HepG2 (cell line): ENCODE results near the gene FTSJ1. TPM values are rescaled to one million over a fixed set of nuclear protein-coding genes. Genes with fewer than 3 reads are reported as not detected.

Experiments
- BCL6 ChIP-seq: IDR thresholded peaks from 2 replicates; pipeline ENCODE4 v1.6.1; 2016; ENCODE audit warnings: missing genetic modification reagents, missing compliant biosample characterization
- FOXA1 ChIP-seq, 2 experiments: fragments of 450-650 bp in 1 of 2; sonication (generic) in 1 of 2; formaldehyde crosslinking in 1 of 2; IDR thresholded peaks; 2 replicates each; pipeline versions ENCODE4 v1.4.0 to v1.6.1; 2016 to 2020; ENCODE audit warnings: missing genetic modification reagents in 1 of 2
- FOXA3 ChIP-seq: IDR thresholded peaks from 2 replicates; pipeline ENCODE4 v1.6.1; 2016; ENCODE audit warnings: missing genetic modification reagents, missing compliant biosample characterization
- FOXO1 ChIP-seq: sonication (generic); formaldehyde crosslinking; IDR thresholded peaks from 2 replicates; pipeline ENCODE4 v1.4.0; 2020; ENCODE audit warnings: missing genetic modification reagents
- GPN1 ChIP-seq: sonication (generic); formaldehyde crosslinking; IDR thresholded peaks from 2 replicates; pipeline ENCODE4 v1.5.1; 2020; ENCODE audit warnings: missing genetic modification reagents, borderline replicate concordance
- HIVEP1 ChIP-seq: sonication (generic); formaldehyde crosslinking; IDR thresholded peaks from 2 replicates; pipeline ENCODE4 v1.4.0; 2020; ENCODE audit warnings: mild to moderate bottlenecking, missing genetic modification reagents
- JARID2 ChIP-seq: sonication (generic); formaldehyde crosslinking; IDR thresholded peaks from 2 replicates; pipeline ENCODE4 v1.8.1; 2023; ENCODE audit warnings: missing genetic modification reagents, inconsistent platforms; ENCODE audit not compliant: insufficient replicate concordance
- KDM1A ChIP-seq: IDR thresholded peaks from 2 replicates; pipeline ENCODE4 v1.6.1; 2016; ENCODE audit warnings: missing compliant biosample characterization
- NFE2L2 ChIP-seq: fragments of 150-350 bp; IDR thresholded peaks from 2 replicates; pipeline ENCODE4 v1.6.1; 2014; ENCODE audit warnings: low read length
- NR2F6 ChIP-seq, 2 experiments: IDR thresholded peaks; 2 replicates each; pipeline ENCODE4 v1.6.1; 2016; ENCODE audit warnings: antibody characterized with exemption in 1 of 2, mild to moderate bottlenecking in 1 of 2
- PAF1 ChIP-seq: IDR thresholded peaks from 2 replicates; pipeline ENCODE4 v1.6.1; 2016; ENCODE audit warnings: missing genetic modification reagents, missing compliant biosample characterization
- RAD51 ChIP-seq: fragments of 450-650 bp; IDR thresholded peaks from 2 replicates; pipeline ENCODE4 v1.6.1; 2016; ENCODE audit warnings: borderline replicate concordance
- RFX5 ChIP-seq: IDR thresholded peaks from 2 replicates; pipeline ENCODE4 v1.6.1; 2011; ENCODE audit warnings: low read depth, low read length, improper control_type of control experiment
- SALL2 ChIP-seq: sonication (generic); formaldehyde crosslinking; IDR thresholded peaks from 2 replicates; pipeline ENCODE4 v1.8.1; 2023; ENCODE audit warnings: mild to moderate bottlenecking, missing genetic modification reagents, inconsistent platforms
- TSC22D2 ChIP-seq: sonication (generic); formaldehyde crosslinking; IDR thresholded peaks from 2 replicates; pipeline ENCODE4 v1.5.1; 2020; ENCODE audit warnings: missing genetic modification reagents, mild to moderate bottlenecking, borderline replicate concordance
- YEATS2 ChIP-seq: sonication (generic); formaldehyde crosslinking; IDR thresholded peaks from 2 replicates; pipeline ENCODE4 v1.4.0; 2020; ENCODE audit warnings: missing genetic modification reagents, borderline replicate concordance
- ZFYVE20 ChIP-seq: sonication (generic); formaldehyde crosslinking; IDR thresholded peaks from 2 replicates; pipeline ENCODE4 v1.8.0; 2023; ENCODE audit warnings: low read depth, mild to moderate bottlenecking, moderate library complexity, missing genetic modification reagents, borderline replicate concordance
- ZNF10 ChIP-seq: sonication (generic); formaldehyde crosslinking; IDR thresholded peaks from 2 replicates; pipeline ENCODE4 v1.4.0; 2020; ENCODE audit warnings: mild to moderate bottlenecking, low read depth, missing genetic modification reagents, borderline replicate concordance
- ZNF143 ChIP-seq: sonication (generic); formaldehyde crosslinking; IDR thresholded peaks from 2 replicates; pipeline ENCODE4 v1.4.0; 2020; ENCODE audit warnings: missing genetic modification reagents
- ZNF224 ChIP-seq: sonication (generic); formaldehyde crosslinking; IDR thresholded peaks from 2 replicates; pipeline ENCODE4 v1.5.0; 2020; ENCODE audit warnings: mild to moderate bottlenecking, missing genetic modification reagents
- ZNF24 ChIP-seq: fragments of 450-650 bp; IDR thresholded peaks from 2 replicates; pipeline ENCODE4 v1.6.1; 2017; ENCODE audit warnings: antibody characterized with exemption, mild to moderate bottlenecking
- ZNF572 ChIP-seq: sonication (generic); formaldehyde crosslinking; IDR thresholded peaks from 2 replicates; pipeline ENCODE4 v1.5.1; 2020; ENCODE audit warnings: mild to moderate bottlenecking, missing genetic modification reagents
- ZNF781 ChIP-seq: sonication (generic); formaldehyde crosslinking; IDR thresholded peaks from 2 replicates; pipeline ENCODE4 v1.5.1; 2020; ENCODE audit warnings: borderline replicate concordance, mild to moderate bottlenecking, missing genetic modification reagents; ENCODE audit errors: not compliant biosample characterization
- polyA plus RNA-seq, 8 experiments: library from polyadenylated mRNA; depleted of rRNA in 3 of 8; stranded (reverse) in 7 of 8; unstranded in 1 of 8; fragments of >200 nt; fragmentation: Illumina TruSeq in 4 of 8; extraction: Trizol in 4 of 8; gene quantifications; 2 replicates each; pipeline versions ENCODE4 v1.2.1 to v1.2.3, GENCODE V29; 2011 to 2016; ENCODE audit warnings: low read depth in 4 of 8, missing spikeins in 1 of 8, mixed read lengths in 1 of 8; ENCODE audit not compliant: insufficient read depth in 1 of 8
- total RNA-seq, 5 experiments: library from RNA; depleted of rRNA; stranded (reverse); fragments of >200 nt; fragmentation: Illumina TruSeq; extraction: Trizol; gene quantifications; 2 replicates each; pipeline ENCODE4 v1.2.3, GENCODE V29; 2016; ENCODE audit warnings: low read depth in 1 of 5
- TF ChIP-seq, protein P1 (sequence below): sonication (generic); formaldehyde crosslinking; IDR thresholded peaks from 2 replicates; pipeline ENCODE4 v1.8.1; 2022; ENCODE audit warnings: mild to moderate bottlenecking, missing genetic modification reagents
- TF ChIP-seq, protein P2 (sequence below): sonication (generic); formaldehyde crosslinking; IDR thresholded peaks from 2 replicates; pipeline ENCODE4 v1.5.1; 2020; ENCODE audit warnings: mild to moderate bottlenecking, moderate library complexity, missing genetic modification reagents
- TF ChIP-seq, protein P3 (sequence below): sonication (generic); formaldehyde crosslinking; IDR thresholded peaks from 2 replicates; pipeline ENCODE4 v1.5.1; 2020; ENCODE audit warnings: mild to moderate bottlenecking, missing genetic modification reagents, borderline replicate concordance
- TF ChIP-seq, protein P4 (sequence below): sonication (generic); formaldehyde crosslinking; conservative IDR thresholded peaks from 2 replicates; pipeline ENCODE4 v1.5.0; 2020; ENCODE audit warnings: missing genetic modification reagents

The FTSJ1 gene
- total and polyA plus RNA-seq, 2 of the 13 experiments (the other 11 are each of a cell fraction or from before 2014, with no cell fraction given), result 30.3 to 37.9 TPM

DNA sequence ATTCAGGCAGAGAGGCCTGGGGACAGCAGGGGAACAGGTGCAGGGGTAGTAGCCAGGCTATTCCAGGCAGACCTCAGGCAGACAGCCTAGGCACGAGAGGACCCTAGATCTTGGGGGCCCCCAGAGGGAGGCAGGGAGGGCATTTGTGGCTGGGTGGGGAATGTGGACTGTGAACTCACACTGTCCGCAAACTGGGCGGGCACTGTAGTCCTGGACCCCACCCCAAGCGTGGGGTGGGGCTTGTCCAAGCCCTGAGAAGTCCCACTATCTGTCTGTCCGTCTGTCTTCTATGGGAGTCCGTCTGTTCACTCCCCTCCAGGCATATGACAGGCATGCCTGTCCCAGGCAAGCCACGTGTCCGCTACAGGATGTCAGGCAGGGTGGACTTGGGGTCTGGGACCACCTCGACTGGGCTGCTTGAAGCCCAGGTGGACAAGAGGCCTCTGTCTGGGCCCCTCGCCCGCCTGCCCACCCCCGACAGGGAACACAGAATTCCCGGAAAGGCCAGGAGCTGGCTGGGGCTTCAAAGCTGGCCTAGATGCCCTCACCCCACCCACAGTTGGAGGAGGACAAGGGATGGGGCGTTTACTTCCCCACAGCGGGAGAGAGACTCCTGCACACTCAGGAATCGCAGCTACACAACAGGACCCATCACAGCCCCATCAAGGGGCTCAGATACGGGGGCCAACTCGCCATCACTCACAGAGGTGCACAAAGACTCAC lies 5.7 kb upstream of the FTSJ1 start, which contains the start of gene SLC38A5 (continued):
- TF ChIP-seq FOXA1 (IDR thresholded peaks at IDR 0.05), result no peak
- no peak for TF ChIP-seq FOXA1 (CRISPR knock-in tag; IDR thresholded peaks at IDR 0.05)
- TF ChIP-seq KDM1A (CRISPR knock-in tag), result no peak
- TF ChIP-seq, protein P1, sequence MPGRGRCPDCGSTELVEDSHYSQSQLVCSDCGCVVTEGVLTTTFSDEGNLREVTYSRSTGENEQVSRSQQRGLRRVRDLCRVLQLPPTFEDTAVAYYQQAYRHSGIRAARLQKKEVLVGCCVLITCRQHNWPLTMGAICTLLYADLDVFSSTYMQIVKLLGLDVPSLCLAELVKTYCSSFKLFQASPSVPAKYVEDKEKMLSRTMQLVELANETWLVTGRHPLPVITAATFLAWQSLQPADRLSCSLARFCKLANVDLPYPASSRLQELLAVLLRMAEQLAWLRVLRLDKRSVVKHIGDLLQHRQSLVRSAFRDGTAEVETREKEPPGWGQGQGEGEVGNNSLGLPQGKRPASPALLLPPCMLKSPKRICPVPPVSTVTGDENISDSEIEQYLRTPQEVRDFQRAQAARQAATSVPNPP (CRISPR knock-in tag), result no peak
- no peak for TF ChIP-seq ZNF143 (CRISPR knock-in tag)
- TF ChIP-seq ZNF24, result no peak
- TF ChIP-seq FOXO1 (CRISPR knock-in tag), result no peak
- TF ChIP-seq YEATS2, result no peak
- no peak for TF ChIP-seq ZNF572 (CRISPR knock-in tag)
- TF ChIP-seq NR2F6 (IDR thresholded peaks at IDR 0.05), result no peak
- no peak for TF ChIP-seq NR2F6 (CRISPR knock-in tag; IDR thresholded peaks at IDR 0.05)
- TF ChIP-seq ZFYVE20 (CRISPR knock-in tag), result no peak
- no peak for TF ChIP-seq GPN1 (CRISPR knock-in tag)
- TF ChIP-seq, protein P2, sequence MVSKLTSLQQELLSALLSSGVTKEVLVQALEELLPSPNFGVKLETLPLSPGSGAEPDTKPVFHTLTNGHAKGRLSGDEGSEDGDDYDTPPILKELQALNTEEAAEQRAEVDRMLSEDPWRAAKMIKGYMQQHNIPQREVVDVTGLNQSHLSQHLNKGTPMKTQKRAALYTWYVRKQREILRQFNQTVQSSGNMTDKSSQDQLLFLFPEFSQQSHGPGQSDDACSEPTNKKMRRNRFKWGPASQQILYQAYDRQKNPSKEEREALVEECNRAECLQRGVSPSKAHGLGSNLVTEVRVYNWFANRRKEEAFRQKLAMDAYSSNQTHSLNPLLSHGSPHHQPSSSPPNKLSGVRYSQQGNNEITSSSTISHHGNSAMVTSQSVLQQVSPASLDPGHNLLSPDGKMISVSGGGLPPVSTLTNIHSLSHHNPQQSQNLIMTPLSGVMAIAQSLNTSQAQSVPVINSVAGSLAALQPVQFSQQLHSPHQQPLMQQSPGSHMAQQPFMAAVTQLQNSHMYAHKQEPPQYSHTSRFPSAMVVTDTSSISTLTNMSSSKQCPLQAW (CRISPR knock-in tag), result no peak
- TF ChIP-seq, protein P3, sequence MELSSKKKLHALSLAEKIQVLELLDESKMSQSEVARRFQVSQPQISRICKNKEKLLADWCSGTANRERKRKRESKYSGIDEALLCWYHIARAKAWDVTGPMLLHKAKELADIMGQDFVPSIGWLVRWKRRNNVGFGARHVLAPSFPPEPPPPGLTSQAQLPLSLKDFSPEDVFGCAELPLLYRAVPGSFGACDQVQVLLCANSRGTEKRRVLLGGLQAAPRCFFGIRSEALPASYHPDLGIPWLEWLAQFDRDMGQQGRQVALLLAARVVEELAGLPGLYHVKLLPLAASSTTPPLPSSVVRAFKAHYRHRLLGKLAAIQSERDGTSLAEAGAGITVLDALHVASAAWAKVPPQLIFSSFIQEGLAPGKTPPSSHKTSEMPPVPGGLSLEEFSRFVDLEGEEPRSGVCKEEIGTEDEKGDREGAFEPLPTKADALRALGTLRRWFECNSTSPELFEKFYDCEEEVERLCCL (CRISPR knock-in tag), result no peak
- no peak for TF ChIP-seq ZNF10 (CRISPR knock-in tag)
- TF ChIP-seq FOXA3 (CRISPR knock-in tag), result no peak
- no peak for TF ChIP-seq BCL6
- TF ChIP-seq, protein P4, sequence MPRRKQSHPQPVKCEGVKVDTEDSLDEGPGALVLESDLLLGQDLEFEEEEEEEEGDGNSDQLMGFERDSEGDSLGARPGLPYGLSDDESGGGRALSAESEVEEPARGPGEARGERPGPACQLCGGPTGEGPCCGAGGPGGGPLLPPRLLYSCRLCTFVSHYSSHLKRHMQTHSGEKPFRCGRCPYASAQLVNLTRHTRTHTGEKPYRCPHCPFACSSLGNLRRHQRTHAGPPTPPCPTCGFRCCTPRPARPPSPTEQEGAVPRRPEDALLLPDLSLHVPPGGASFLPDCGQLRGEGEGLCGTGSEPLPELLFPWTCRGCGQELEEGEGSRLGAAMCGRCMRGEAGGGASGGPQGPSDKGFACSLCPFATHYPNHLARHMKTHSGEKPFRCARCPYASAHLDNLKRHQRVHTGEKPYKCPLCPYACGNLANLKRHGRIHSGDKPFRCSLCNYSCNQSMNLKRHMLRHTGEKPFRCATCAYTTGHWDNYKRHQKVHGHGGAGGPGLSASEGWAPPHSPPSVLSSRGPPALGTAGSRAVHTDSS, result no peak
- no peak for TF ChIP-seq ZNF781 (CRISPR knock-in tag)
- no peak for TF ChIP-seq HIVEP1 (CRISPR knock-in tag)
- no peak for TF ChIP-seq RAD51
- no peak for TF ChIP-seq NFE2L2
- TF ChIP-seq TSC22D2 (CRISPR knock-in tag), result no peak
- no peak for TF ChIP-seq RFX5
- no peak for TF ChIP-seq JARID2 (CRISPR knock-in tag)
- no peak for TF ChIP-seq PAF1
- no peak for TF ChIP-seq SALL2 (CRISPR knock-in tag)
- no peak for TF ChIP-seq ZNF224 (CRISPR knock-in tag)
